PFSK-1 (cell line): Measurements from ENCODE around the gene SAMD4A.

Source experiments
- FOXP2 ChIP-seq: optimal IDR thresholded peaks from 2 replicates; pipeline ENCODE3; 2011; ENCODE audit warnings: borderline replicate concordance, control low read depth, inconsistent platforms; ENCODE audit not compliant: insufficient read depth; ENCODE audit errors: extremely low read length, extremely low read depth
- POLR2AphosphoS5 ChIP-seq: IDR thresholded peaks from 2 replicates; pipeline ENCODE4 v1.6.1; 2012; ENCODE audit warnings: low read depth, mild to moderate bottlenecking, control low read depth, low read length, moderate library complexity
- SIN3A ChIP-seq: IDR thresholded peaks from 2 replicates; pipeline ENCODE4 v1.6.1; 2012; ENCODE audit warnings: mild to moderate bottlenecking, low read length, moderate library complexity, borderline replicate concordance; ENCODE audit not compliant: insufficient read depth
- TAF1 ChIP-seq: IDR thresholded peaks from 2 replicates; pipeline ENCODE4 v1.6.1; 2012; ENCODE audit warnings: low read length, control low read depth, borderline replicate concordance; ENCODE audit not compliant: insufficient read depth
- TF ChIP-seq, protein P1 (sequence below), 2 experiments: IDR thresholded peaks; 2 replicates each; pipeline versions ENCODE4 v1.6.1 to v1.8.0; 2011 to 2012; ENCODE audit warnings: low read depth in 2 of 2, low read length in 2 of 2, control low read depth in 1 of 2, inconsistent platforms in 1 of 2, mild to moderate bottlenecking in 1 of 2, moderate library complexity in 1 of 2; ENCODE audit not compliant: insufficient read depth in 1 of 2

Gene SAMD4A

GRCh38 chr14:54651649-54652048, 84.7 kb downstream of the SAMD4A start:
- TF ChIP-seq SIN3A: no peak
- no peak for TF ChIP-seq POLR2AphosphoS5
- TF ChIP-seq FOXP2: no peak
- TF ChIP-seq, protein P1, sequence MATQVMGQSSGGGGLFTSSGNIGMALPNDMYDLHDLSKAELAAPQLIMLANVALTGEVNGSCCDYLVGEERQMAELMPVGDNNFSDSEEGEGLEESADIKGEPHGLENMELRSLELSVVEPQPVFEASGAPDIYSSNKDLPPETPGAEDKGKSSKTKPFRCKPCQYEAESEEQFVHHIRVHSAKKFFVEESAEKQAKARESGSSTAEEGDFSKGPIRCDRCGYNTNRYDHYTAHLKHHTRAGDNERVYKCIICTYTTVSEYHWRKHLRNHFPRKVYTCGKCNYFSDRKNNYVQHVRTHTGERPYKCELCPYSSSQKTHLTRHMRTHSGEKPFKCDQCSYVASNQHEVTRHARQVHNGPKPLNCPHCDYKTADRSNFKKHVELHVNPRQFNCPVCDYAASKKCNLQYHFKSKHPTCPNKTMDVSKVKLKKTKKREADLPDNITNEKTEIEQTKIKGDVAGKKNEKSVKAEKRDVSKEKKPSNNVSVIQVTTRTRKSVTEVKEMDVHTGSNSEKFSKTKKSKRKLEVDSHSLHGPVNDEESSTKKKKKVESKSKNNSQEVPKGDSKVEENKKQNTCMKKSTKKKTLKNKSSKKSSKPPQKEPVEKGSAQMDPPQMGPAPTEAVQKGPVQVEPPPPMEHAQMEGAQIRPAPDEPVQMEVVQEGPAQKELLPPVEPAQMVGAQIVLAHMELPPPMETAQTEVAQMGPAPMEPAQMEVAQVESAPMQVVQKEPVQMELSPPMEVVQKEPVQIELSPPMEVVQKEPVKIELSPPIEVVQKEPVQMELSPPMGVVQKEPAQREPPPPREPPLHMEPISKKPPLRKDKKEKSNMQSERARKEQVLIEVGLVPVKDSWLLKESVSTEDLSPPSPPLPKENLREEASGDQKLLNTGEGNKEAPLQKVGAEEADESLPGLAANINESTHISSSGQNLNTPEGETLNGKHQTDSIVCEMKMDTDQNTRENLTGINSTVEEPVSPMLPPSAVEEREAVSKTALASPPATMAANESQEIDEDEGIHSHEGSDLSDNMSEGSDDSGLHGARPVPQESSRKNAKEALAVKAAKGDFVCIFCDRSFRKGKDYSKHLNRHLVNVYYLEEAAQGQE (IDR thresholded peaks at IDR 0.05; ENCODE audit: insufficient read depth in 1 of 2, low read depth in 2 of 2, low read length in 2 of 2): no peak
- no peak for TF ChIP-seq TAF1

GRCh38 chr14:54652188-54652587, 85.3 kb downstream of the SAMD4A start:
- TF ChIP-seq, protein P1 (IDR thresholded peaks at IDR 0.05; ENCODE audit: insufficient read depth in 1 of 2, low read depth in 2 of 2, low read length in 2 of 2): no peak
- TF ChIP-seq POLR2AphosphoS5 (no peak), TAF1 (no peak), FOXP2 (no peak), SIN3A (no peak)

DNA sequence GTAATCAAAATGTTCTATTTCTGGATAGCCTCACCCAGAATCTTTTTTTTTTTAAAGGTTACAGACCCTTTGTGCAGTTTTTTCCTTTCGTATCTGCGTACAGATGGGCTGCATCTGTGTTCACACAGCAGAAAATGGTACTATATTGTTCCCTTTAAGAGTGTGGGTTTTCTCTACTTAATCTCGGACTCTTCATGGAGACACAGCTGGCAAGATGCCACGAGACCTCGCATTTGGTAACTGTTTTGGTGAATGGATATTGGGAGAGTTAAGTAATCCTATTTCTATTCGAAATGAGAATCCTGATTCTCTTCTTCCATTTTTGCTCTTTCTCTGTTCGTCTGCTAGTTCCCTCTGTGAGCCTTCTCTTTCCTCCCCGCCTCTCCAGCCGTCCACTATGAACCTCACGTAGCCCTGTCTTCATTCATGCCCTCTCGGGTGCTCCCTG, 85.7 kb downstream of the SAMD4A start:
- TF ChIP-seq FOXP2 (no peak), POLR2AphosphoS5 (no peak), SIN3A (no peak), TAF1 (no peak)
- TF ChIP-seq, protein P1 (IDR thresholded peaks at IDR 0.05; ENCODE audit: insufficient read depth in 1 of 2, low read depth in 2 of 2, low read length in 2 of 2): no peak

DNA sequence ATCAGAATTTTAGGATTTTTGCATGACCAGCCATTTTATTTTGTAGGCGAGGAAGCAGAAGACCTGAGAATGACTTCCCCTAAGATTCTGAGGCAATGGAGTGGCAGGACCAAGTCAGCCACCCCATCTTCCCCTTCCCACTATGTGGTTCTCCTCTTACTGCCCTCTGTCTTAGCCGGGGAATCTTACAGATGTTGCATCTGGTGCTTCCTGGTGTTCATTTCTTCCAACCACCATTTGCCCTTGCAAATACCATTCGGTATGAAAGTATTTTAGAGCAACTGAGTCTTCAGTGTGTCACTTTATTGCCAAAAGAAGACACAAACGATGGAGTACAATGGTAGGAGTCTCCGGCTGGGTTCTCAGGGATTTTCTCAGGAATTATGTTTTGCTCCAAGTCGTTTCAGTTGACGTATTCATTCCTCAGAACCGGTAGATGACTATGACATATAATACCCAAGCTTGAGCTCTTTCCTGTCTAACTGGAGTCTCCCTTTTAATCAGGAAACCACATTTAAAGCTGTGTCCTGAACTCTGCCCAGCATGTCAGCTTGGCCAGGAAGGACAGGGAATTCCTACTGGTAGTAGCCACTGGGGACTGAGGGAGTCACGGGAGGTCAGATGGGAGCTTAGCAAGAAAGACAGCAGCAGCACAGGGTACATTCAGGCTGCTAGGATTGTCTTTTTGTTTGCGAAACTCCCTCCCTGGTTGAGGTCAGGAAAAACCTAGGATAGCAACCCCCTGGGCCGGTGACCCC, 87.0 kb downstream of the SAMD4A start:
- TF ChIP-seq FOXP2: no peak
- TF ChIP-seq, protein P1 (IDR thresholded peaks at IDR 0.05; ENCODE audit: insufficient read depth in 1 of 2, low read depth in 2 of 2, low read length in 2 of 2): no peak
- TF ChIP-seq SIN3A: no peak
- TF ChIP-seq POLR2AphosphoS5: no peak
